Uterus (tissue), 4 donors: ENCODE data around the gene MPPED1. TPM values are rescaled to one million over a fixed set of nuclear protein-coding genes. Genes with fewer than 3 reads are reported as not detected.

Experiments used
- DNase-seq, 2 donors: peaks; one replicate each; pipeline ENCODE4 v3.0.0-alpha.2; 2019 to 2020
- H3K27ac ChIP-seq, 2 donors: fragments of 200-600 bp; sonication (generic); 1 replicate in 1 of 2; 2 replicates in 1 of 2; pipeline ENCODE4 v1.5.1; 2016 to 2018
- H3K27me3 ChIP-seq, 2 donors: fragments of 200-600 bp; sonication (generic); one replicate each; pipeline ENCODE4 v1.5.1; 2018 to 2019; ENCODE audit warnings: control low read depth in 1 of 2
- H3K36me3 ChIP-seq, 2 donors: fragments of 200-600 bp; sonication (generic); one replicate each; pipeline ENCODE4 v1.5.1; 2019; ENCODE audit warnings: control low read depth in 1 of 2
- H3K4me1 ChIP-seq, 2 donors: fragments of 200-600 bp; sonication (generic); one replicate each; pipeline ENCODE4 v1.5.1; 2018 to 2019; ENCODE audit warnings: control low read depth in 1 of 2
- H3K4me3 ChIP-seq, 2 donors: fragments of 200-600 bp; sonication (generic); 1 replicate in 1 of 2; 2 replicates in 1 of 2; pipeline ENCODE4 v1.5.1; 2018 to 2019; ENCODE audit warnings: mild to moderate bottlenecking in 1 of 2
- H3K9me3 ChIP-seq, 2 donors: fragments of 200-600 bp; sonication (generic); one replicate each; pipeline ENCODE4 v1.5.1; 2019; ENCODE audit warnings: control low read depth in 1 of 2
- CTCF ChIP-seq, 4 experiments: fragments of 200-600 bp in 2 of 4; fragments of 450-650 bp in 2 of 4; sonication (generic) in 2 of 4; IDR thresholded peaks; one replicate each; pipeline ENCODE4 v1.5.1; 2016 to 2019; ENCODE audit warnings: antibody characterized with exemption in 4 of 4, mild to moderate bottlenecking in 2 of 4, moderate library complexity in 1 of 4
- POLR2A ChIP-seq, 2 donors: fragments of 450-650 bp; IDR thresholded peaks; one replicate each; pipeline ENCODE4 v1.6.1; 2016; ENCODE audit warnings: antibody characterized with exemption in 2 of 2, mild to moderate bottlenecking in 1 of 2, moderate library complexity in 1 of 2
- intact Hi-C: fragments of 100-400 bp; cut with DNase I; formaldehyde crosslinking; loops from one replicate; pipeline ENCODE4 v1.15.1; 2023; ENCODE audit warnings: low total_unique reads
- total RNA-seq, 4 donors: library from RNA; depleted of rRNA in 3 of 4; stranded (reverse); fragments of >200 nt in 3 of 4; gene quantifications; one replicate each; pipeline versions ENCODE4 v1.1.0 to v1.2.4, GENCODE V29; 2014 to 2023
- donor health status: DM: yes; HTN: yes; CAD: no.

MPPED1 gene
- total RNA-seq, 4 donors from 2014 or later, result 0.67 to 8.4 TPM; not detected in 2

- H3K4me1 ChIP-seq, result no peaks in the 10 kb centered on the region
- H3K9me3 ChIP-seq, result no peaks in the 10 kb centered on the region
- H3K4me3 ChIP-seq, result no peak overlapping the region
- H3K27ac ChIP-seq, result no peak overlapping the region
- no peak for TF ChIP-seq POLR2A (IDR thresholded peaks at IDR 0.05)
- no peak for TF ChIP-seq CTCF (IDR thresholded peaks at IDR 0.05)
- no peak for DNase-seq
- H3K36me3 ChIP-seq, result no peaks in the 10 kb centered on the region
- intact Hi-C loops, result no loop called here
- H3K27me3 ChIP-seq, result no peaks in the 10 kb centered on the region
These were observed 25.1 kb downstream of the MPPED1 start for GRCh38 chr22:43436868-43437267.

GRCh38 chr22:43437871-43438475 is 26.2 kb downstream of the MPPED1 start:
- Histone ChIP-seq H3K4me1 (no peaks in the 10 kb centered on the region), H3K36me3 (no peaks in the 10 kb centered on the region), H3K27ac (no peak overlapping the region), H3K27me3 (no peaks in the 10 kb centered on the region), H3K4me3 (no peak overlapping the region), H3K9me3 (no peaks in the 10 kb centered on the region)
- TF ChIP-seq POLR2A (IDR thresholded peaks at IDR 0.05) (no peak), CTCF (IDR thresholded peaks at IDR 0.05) (no peak)
- DNase-seq, result peak in 1 of 2 donors; percentile 6
- intact Hi-C loops, result no loop called here

GRCh38 chr22:43438666-43439347 is 27.0 kb downstream of the MPPED1 start:
- TF ChIP-seq CTCF (IDR thresholded peaks at IDR 0.05) (no peak), POLR2A (IDR thresholded peaks at IDR 0.05) (no peak)
- Histone ChIP-seq H3K4me3 (no peak overlapping the region), H3K27me3 (no peaks in the 10 kb centered on the region), H3K27ac (no peak overlapping the region), H3K4me1 (no peaks in the 10 kb centered on the region), H3K9me3 (no peaks in the 10 kb centered on the region), H3K36me3 (no peaks in the 10 kb centered on the region)
- intact Hi-C loops, result no loop called here
- DNase-seq, result no peak

GRCh38 chr22:43439368-43440103 is 27.7 kb downstream of the MPPED1 start:
- Histone ChIP-seq H3K36me3 (no peaks in the 10 kb centered on the region), H3K27ac (no peak overlapping the region), H3K4me3 (no peak overlapping the region), H3K9me3 (no peaks in the 10 kb centered on the region), H3K27me3 (no peaks in the 10 kb centered on the region), H3K4me1 (no peaks in the 10 kb centered on the region)
- intact Hi-C loops, result no loop called here
- TF ChIP-seq CTCF (IDR thresholded peaks at IDR 0.05) (no peak), POLR2A (IDR thresholded peaks at IDR 0.05) (no peak)
- DNase-seq, result peak in 1 of 2 donors; percentile 4

GRCh38 chr22:43440104-43440387 is 28.2 kb downstream of the MPPED1 start:
- intact Hi-C loops, result no loop called here
- H3K27me3 ChIP-seq, result no peaks in the 10 kb centered on the region
- DNase-seq, result no peak
- no peak overlapping the region for H3K4me3 ChIP-seq
- H3K27ac ChIP-seq, result no peak overlapping the region
- TF ChIP-seq POLR2A (IDR thresholded peaks at IDR 0.05), result no peak
- TF ChIP-seq CTCF (IDR thresholded peaks at IDR 0.05), result no peak
- no peaks in the 10 kb centered on the region for H3K9me3 ChIP-seq
- H3K4me1 ChIP-seq, result no peaks in the 10 kb centered on the region
- H3K36me3 ChIP-seq, result no peaks in the 10 kb centered on the region
